Activated CD8-positive, alpha-beta memory T cell treated with anti-CD3 and anti-CD28 coated beads for 4 hours (primary cell): ENCODE results near the gene ST6GALNAC3.

Experiments
- DNase-seq, 2 donors: peaks; one replicate each; pipeline ENCODE4 v3.0.0-alpha.2; 2020; ENCODE audit warnings: low read depth in 2 of 2

ST6GALNAC3 gene

GRCh38 chr1:76287917-76288316 is 213.4 kb downstream of the ST6GALNAC3 start:
- no peak for DNase-seq

GRCh38 chr1:76288758-76289483 is 214.4 kb downstream of the ST6GALNAC3 start:
- no peak for DNase-seq

DNA sequence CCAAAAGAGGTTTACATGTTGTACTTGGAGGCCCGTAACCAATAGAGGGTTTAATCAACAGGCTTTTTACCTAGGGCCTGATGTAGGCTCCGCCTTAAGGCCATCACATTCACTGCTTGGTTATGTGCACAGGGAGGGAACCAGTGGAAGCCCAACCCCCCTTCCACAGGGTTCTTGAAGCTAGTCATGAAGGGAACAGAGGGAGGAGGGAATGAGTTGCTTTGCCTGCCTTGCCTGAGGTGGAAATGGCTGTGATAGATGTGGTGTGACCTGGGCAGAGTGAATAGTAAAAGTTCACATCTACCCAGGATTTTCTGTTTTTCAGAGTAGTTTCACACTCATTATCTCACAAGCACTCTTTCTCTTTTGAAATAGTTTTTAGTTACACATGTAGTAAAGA is 215.1 kb downstream of the ST6GALNAC3 start:
- no peak for DNase-seq

- no peak for DNase-seq
These were observed 215.7 kb downstream of the ST6GALNAC3 start for GRCh38 chr1:76290271-76290670.

GRCh38 chr1:76291191-76291590 is 216.6 kb downstream of the ST6GALNAC3 start:
- DNase-seq, result no peak

- no peak for DNase-seq
These were observed 217.2 kb downstream of the ST6GALNAC3 start for GRCh38 chr1:76291737-76292136.

GRCh38 chr1:76292418-76293184 is 218.1 kb downstream of the ST6GALNAC3 start:
- DNase-seq, result no peak

GRCh38 chr1:76293831-76294230 is 219.3 kb downstream of the ST6GALNAC3 start:
- DNase-seq, result no peak

GRCh38 chr1:76294482-76295194 is 220.1 kb downstream of the ST6GALNAC3 start:
- no peak for DNase-seq

DNA sequence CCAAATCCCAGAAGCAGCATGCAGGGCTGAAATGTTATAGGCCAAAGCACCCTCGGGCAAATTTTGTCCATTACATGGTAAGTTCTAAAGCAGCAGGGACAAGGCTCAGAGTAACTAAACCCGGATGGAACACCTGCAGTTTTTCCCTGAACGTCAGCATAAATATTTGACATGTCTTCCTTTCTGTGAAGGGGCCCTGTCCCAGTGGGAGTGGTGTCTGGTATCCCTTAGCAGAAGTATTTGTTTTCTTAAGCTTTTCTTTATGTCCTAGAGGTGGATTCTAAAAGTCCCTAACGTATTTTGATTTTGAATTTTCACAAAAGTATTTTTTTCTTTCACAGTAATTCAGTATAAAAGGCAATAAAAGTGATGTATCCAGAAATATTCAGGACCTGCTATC is 223.9 kb downstream of the ST6GALNAC3 start:
- DNase-seq, result no peak

GRCh38 chr1:76299036-76299435 is 224.5 kb downstream of the ST6GALNAC3 start:
- DNase-seq, result no peak

- no peak for DNase-seq
These were observed 226.0 kb downstream of the ST6GALNAC3 start for GRCh38 chr1:76300556-76300955.

GRCh38 chr1:76302711-76303339 is 228.3 kb downstream of the ST6GALNAC3 start:
- DNase-seq, result no peak

- no peak for DNase-seq
These were observed 228.8 kb downstream of the ST6GALNAC3 start for GRCh38 chr1:76303340-76303717.

DNA sequence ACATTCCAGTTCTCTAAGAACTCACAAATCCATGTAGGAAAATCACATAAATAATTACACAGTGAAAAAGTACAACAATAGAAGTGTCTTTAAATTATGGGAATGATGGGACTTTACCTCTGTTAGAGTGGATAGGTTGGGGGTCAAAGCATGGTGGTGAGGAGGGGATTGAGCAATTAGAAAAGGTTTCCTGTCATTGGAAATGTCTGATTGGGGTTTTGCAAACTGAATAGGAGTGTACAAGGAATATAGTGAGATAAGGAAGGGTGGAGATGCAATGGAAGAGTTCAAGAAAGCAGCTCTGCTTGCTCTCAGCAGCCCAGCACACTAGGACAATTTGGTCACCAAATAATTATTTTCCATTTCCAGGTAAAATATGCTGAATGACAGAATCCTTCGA is 238.8 kb downstream of the ST6GALNAC3 start:
- DNase-seq, result no peak

GRCh38 chr1:76314730-76315129 is 240.2 kb downstream of the ST6GALNAC3 start:
- DNase-seq, result no peak

GRCh38 chr1:76317299-76317900 is 242.9 kb downstream of the ST6GALNAC3 start:
- no peak for DNase-seq

DNA sequence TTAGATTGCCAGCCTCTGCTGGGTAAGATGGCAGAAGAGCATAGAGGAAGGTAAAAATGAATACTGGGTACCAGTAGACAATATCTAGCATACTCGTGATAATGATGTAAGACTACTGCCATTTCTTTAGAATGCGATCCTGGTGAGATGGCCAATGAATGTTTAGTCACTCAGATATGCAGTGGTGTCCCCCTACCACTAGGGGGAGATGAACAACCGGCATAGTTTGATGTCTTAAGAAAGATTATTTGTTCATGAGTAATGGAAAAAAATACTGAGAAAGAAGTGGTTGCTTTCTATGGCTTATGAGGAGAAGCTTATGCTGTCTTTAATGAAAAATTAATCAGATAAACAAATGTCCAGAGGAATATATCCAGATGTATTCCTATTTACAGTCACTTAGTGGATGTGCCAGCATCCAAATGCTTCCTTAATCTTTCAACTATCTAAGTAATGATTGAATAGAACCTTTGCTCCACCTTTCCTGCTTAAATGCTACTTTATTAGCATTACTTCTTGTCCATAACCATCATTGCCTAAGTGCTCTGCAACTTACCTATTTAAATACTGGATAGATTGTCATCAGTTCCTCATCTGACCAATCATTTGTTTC is 256.6 kb downstream of the ST6GALNAC3 start:
- DNase-seq, result peak in 1 of 2 donors; percentile 13

DNA sequence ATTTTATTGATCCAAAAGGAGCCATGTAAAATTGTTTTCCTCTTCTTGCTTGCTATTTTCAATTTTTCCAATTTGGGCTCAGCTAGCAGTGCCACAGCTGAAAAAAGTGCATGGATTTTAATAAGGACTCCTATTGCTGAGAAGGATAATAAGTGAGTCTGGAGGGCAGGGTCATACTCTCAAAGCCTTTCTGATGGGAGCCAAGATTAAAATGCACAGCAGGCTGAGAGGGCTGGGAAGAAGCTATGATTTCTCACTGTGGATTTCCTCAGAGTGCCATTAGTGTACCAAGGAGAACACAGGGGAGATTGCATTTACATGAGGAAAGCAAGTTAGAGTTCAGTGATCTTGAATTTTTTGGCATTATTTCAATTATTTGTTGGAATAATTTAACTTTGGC is 261.3 kb downstream of the ST6GALNAC3 start:
- no peak for DNase-seq

DNA sequence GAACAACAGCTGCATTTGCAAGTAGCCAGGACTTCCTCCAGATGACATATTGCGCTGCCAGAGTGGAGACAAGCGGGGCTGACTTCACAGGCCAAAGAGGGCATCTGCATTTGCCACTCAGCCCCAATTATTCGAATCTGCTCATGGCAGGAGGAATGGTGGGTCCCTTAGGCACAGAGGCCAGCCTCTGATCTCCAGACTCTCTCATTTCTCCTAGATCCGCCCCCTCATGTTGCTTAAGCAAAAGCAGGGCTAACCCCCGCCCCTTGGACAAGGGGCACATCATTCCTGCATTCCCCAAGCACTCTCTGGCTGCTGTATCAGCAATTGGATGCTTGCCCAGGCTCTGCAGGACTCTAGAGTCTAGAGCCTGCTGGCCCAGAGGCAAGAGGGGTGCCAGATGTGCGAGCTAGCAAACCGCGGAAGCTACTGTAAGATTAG is 262.4 kb downstream of the ST6GALNAC3 start:
- DNase-seq, result no peak

DNA sequence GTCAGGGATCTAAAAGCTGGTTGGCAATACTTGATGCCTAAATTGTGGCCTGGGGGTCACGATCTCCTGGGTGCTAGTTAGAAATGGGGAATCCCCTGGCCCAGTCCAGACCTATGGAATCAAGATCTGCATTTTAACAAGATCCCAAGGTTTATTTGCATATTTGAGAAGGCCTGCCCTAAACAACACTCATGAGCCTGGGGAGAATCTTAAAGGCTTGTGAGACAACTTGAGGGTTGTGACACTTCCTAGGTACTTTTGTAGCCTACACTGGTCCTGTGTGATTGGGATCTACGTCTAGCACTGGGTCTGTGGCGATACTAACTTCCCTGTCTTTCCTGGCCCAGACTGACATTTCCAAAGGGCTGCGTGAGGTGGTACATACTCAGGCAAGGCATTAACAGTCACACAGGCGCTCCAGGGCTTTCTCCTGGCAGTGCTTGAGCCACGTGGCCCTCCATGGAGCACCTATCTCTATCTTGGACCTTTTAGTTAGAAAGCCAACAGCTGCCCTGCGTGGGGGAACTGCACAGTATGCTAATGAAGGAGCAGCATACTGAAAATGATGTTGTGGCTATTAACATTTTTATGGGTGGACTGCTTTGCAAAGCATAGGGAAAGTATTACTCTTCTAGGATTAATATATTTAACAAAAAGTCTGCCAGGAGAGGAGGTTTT is 263.1 kb downstream of the ST6GALNAC3 start:
- no peak for DNase-seq
